Heart left ventricle (tissue), 13 donors: ENCODE data around the gene ZNF784.

Experiments
- CTCF ChIP-seq, 12 donors: fragments of 200-600 bp; sonication (generic) in 4 of 12; IDR thresholded peaks; one replicate each; pipeline versions ENCODE4 v1.5.0 to v1.8.0; 2018 to 2022; ENCODE audit warnings: antibody characterized with exemption in 12 of 12, mild to moderate bottlenecking in 5 of 12
- POLR2A ChIP-seq, 2 donors: fragments of 450-650 bp; IDR thresholded peaks; one replicate each; pipeline ENCODE4 v1.6.1; 2017; ENCODE audit warnings: antibody characterized with exemption in 2 of 2, mild to moderate bottlenecking in 2 of 2, moderate library complexity in 2 of 2
- donor health status: ischemic (EF 13 %, LVEDD 7.1; RV severe dilation, severe dysfunction).
- donor health status: DM: no; HTN: yes; CAD: no.
- donor health status: DM: no; HTN: no; CAD: no.
- donor health status: ischemic (EF 25% LVEDD 6.9; RV normal size, moderate dysfunction).
- donor health status: ischemic (EF 25% LVEDD 5.7; RV mildly dilated, moderate dysfunction).
- donor health status: ischemic (EF 35%, LVEDD 5.7; RV mildly dilated, moderate dysfunction).
- donor health status: nonischemic (EF 11% LVEDD 7.7; RV severe dilation, severe dysfunction).
- donor health status: DM: yes; HTN: yes; CAD: no.
- donor health status: PGD.
- donor health status: ischemic (EF 29% LVEDD 5.4; RV normal size, mild dysfunction).
- donor health status: nonischemic (EF 23%, LVEDD 6.1; RV moderate dilation, normal function).

DNA sequence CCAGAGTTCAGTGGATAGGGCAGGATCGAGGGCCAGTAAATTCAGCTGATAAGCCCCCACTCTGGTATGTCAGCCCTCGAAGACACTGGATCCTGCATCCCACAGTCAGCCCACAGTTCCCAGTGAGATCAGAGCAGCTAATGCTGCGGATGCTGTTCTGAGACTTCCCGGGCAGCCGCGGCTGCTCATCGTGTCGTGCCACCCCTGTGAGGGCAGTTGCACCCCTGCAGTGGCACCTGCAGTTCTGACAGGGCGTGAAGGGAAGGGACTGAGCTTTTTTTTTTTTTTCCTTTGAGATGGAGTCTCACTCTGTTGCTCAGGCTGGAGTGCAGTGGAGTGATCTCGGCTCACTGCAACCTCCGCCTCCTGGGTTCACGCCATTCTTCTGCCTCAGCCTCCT, 43.1 kb upstream of the ZNF784 start:
- TF ChIP-seq CTCF (IDR thresholded peaks at IDR 0.05) (no peak), POLR2A (IDR thresholded peaks at IDR 0.05) (no peak)
